GM12878 (cell line): ENCODE results near the gene KCNC1. TPM values are rescaled to one million over a fixed set of nuclear protein-coding genes. Genes with fewer than 3 reads are reported as not detected.

Experiments
- ATAC-seq: fragments of 200-7000 bp; cut with Tn5 transposase; 3 replicates; pipeline ENCODE4 v1.9.1; 2020; ENCODE audit warnings: mild to moderate bottlenecking, moderate library complexity
- BruUV-seq: library from RNA; stranded (reverse); fragments of 400-500 nt; replicated peaks from 2 replicates; lab custom pipeline; 2021; lab: Mats Ljungman, UMichigan
- CTCF ChIA-PET: fragments of 300-600 bp; sonication (Branson Sonifier 250); formaldehyde crosslinking; extraction: SDS; loops from one replicate; lab custom pipeline; 2021; ENCODE audit warnings: inconsistent platforms; lab: Yijun Ruan, JAX
- POLR2A ChIA-PET: fragments of 350-600 bp; formaldehyde crosslinking; extraction: SDS; loops from one replicate; lab custom pipeline; 2021; ENCODE audit warnings: inconsistent platforms; lab: Charles Lee
- RAD21 ChIA-PET: fragments of 300-600 bp; sonication (Branson Sonifier 250); formaldehyde crosslinking; loops from one replicate; lab custom pipeline; 2023; ENCODE audit warnings: antibody characterized with exemption; ENCODE audit not compliant: unreplicated experiment; lab: Charles Lee
- SMC1A ChIA-PET: fragments of 300-600 bp; sonication (Branson Sonifier 250); formaldehyde crosslinking; loops from one replicate; lab custom pipeline; 2023; ENCODE audit not compliant: unreplicated experiment, uncharacterized antibody; lab: Charles Lee
- DNase-seq: peaks from one replicate; pipeline ENCODE4 v3.0.0-alpha.2; 2011; ENCODE audit warnings: low read depth, low spot score
- FAIRE-seq: peaks from 3 replicates; lab custom pipeline; 2011; peaks lifted over from hg19 to GRCh38; lab: Jason Lieb, UNC
- H2AFZ ChIP-seq: 2 replicates; pipeline ENCODE4 v1.6.0; 2011; ENCODE audit warnings: low read depth, low read length, control low read depth; ENCODE audit not compliant: control insufficient read depth
- H3K27ac ChIP-seq: 2 replicates; pipeline ENCODE4 v1.5.1; 2011; ENCODE audit warnings: control low read depth; ENCODE audit not compliant: control insufficient read depth, insufficient read depth
- H3K27me3 ChIP-seq, 2 experiments: replicated peaks in 1 of 2; 2 replicates each; pipeline versions ENCODE4 v1.6.0 to v1.6.1; 2011; ENCODE audit warnings: low read length in 1 of 2; ENCODE audit not compliant: control insufficient read depth in 2 of 2, insufficient read depth in 2 of 2
- H3K36me3 ChIP-seq, 2 experiments: 2 replicates each; pipeline ENCODE4 v1.5.1; 2011; ENCODE audit warnings: low read length in 1 of 2; ENCODE audit not compliant: control insufficient read depth in 2 of 2, insufficient read depth in 2 of 2
- H3K4me1 ChIP-seq: 2 replicates; pipeline ENCODE4 v1.6.1; 2011; ENCODE audit warnings: mild to moderate bottlenecking, low read length, moderate library complexity, mixed read lengths; ENCODE audit not compliant: control insufficient read depth, insufficient read depth
- H3K4me2 ChIP-seq: 2 replicates; pipeline ENCODE4 v1.6.0; 2011; ENCODE audit warnings: control low read depth; ENCODE audit not compliant: control insufficient read depth, insufficient read depth
- H3K4me3 ChIP-seq: fragments of 200-600 bp; sonication (generic); 2 replicates; pipeline ENCODE4 v1.5.1; 2016
- H3K79me2 ChIP-seq: 2 replicates; pipeline ENCODE4 v1.6.0; 2011; ENCODE audit warnings: low read length; ENCODE audit not compliant: control insufficient read depth, insufficient read depth
- H3K9ac ChIP-seq: 2 replicates; pipeline ENCODE4 v1.8.0; 2011; ENCODE audit warnings: low read length, control low read depth, mixed read lengths; ENCODE audit not compliant: control insufficient read depth, insufficient read depth
- H3K9me3 ChIP-seq: replicated peaks from 3 replicates; pipeline ENCODE4 v1.5.1; 2011; ENCODE audit warnings: mild to moderate bottlenecking, low read length; ENCODE audit not compliant: control insufficient read depth, insufficient read depth
- H4K20me1 ChIP-seq: 2 replicates; pipeline ENCODE4 v1.6.0; 2011; ENCODE audit not compliant: control insufficient read depth, insufficient read depth
- BCLAF1 ChIP-seq: fragments of 450-650 bp; IDR thresholded peaks from 2 replicates; pipeline ENCODE4 v1.6.1; 2017; ENCODE audit warnings: antibody characterized with exemption, mild to moderate bottlenecking, moderate library complexity
- HDAC2 ChIP-seq: fragments of 200-600 bp; sonication (generic); IDR thresholded peaks from 2 replicates; pipeline ENCODE4 v1.6.1; 2017
- NR2C2 ChIP-seq: IDR thresholded peaks from 2 replicates; pipeline ENCODE4 v1.6.1; 2011; ENCODE audit warnings: borderline replicate concordance, low read depth; ENCODE audit not compliant: control insufficient read depth, insufficient read length
- POU2F2 ChIP-seq: IDR thresholded peaks from 3 replicates; pipeline ENCODE4 v1.6.1; 2011; ENCODE audit warnings: low read depth, mild to moderate bottlenecking, low read length, borderline replicate concordance
- WGBS: methylation state at CpG from one replicate; pipeline ENCODE4 v1.1.6; 2016; ENCODE audit warnings: low lambda C conversion rate; ENCODE audit not compliant: insufficient replicate concordance, insufficient coverage; ENCODE audit errors: missing lambda C conversion rate; 5-methylcytosine and 5-hydroxymethylcytosine counted together
- in situ Hi-C: fragments of 300-500 bp; cut with MboI; formaldehyde crosslinking; loops from 9 replicates; pipeline ENCODE4 v1.14.3; 2018; ENCODE audit warnings: mixed read lengths
- intact Hi-C: fragments of 100-400 bp; cut with micrococcal nuclease; formaldehyde crosslinking; loops from one replicate; pipeline ENCODE4 v1.14.2; 2022; ENCODE audit not compliant: unreplicated experiment
- polyA plus RNA-seq, 11 experiments: library from polyadenylated mRNA; depleted of rRNA in 4 of 11; unstranded in 6 of 11; stranded (reverse) in 5 of 11; fragments of >200 nt; fragmentation: Nextera tagmentation in 4 of 11; fragmentation: Illumina TruSeq in 1 of 11; extraction: Ambion mirVana in 4 of 11; extraction: Trizol in 1 of 11; gene quantifications; 1 replicate in 1 of 11; 2 replicates in 10 of 11; pipeline versions ENCODE4 v1.2.1 to v1.2.3, GENCODE V29; 2011 to 2016; ENCODE audit warnings: inconsistent platforms in 2 of 11, missing spikeins in 2 of 11, low read depth in 1 of 11
- total RNA-seq, 4 experiments: library from RNA; depleted of rRNA in 3 of 4; stranded (reverse); fragments of >200 nt in 3 of 4; fragmentation: Illumina TruSeq in 1 of 4; extraction: Trizol in 1 of 4; gene quantifications; 2 replicates each; pipeline versions ENCODE4 v1.2.1 to v1.2.3, GENCODE V29; 2013 to 2021

The KCNC1 gene
- total and polyA plus RNA-seq, 10 of the 15 experiments (the other 5 are each of a cell fraction or from before 2014, with no cell fraction given) = 0.27 to 0.34 TPM; not detected in 8

- no peak for TF ChIP-seq POU2F2
These were observed 57.6 kb downstream of the KCNC1 start (continued) for GRCh38 chr11:17792161-17792560.

- H3K4me3 ChIP-seq = no peak overlapping the region
- SMC1A ChIA-PET = no interaction called here
- no peak for DNase-seq
- H3K9ac ChIP-seq = no peak overlapping the region
- no peaks in the 10 kb centered on the region for H3K9me3 ChIP-seq
- H3K27me3 ChIP-seq = no peaks in the 10 kb centered on the region
- BruUV-seq = no TSS peak
- WGBS = 82% methylated on average over 7 of the region's 7 CpGs
- H3K4me1 ChIP-seq = no peaks in the 10 kb centered on the region
- no peaks in the 10 kb centered on the region for H3K79me2 ChIP-seq
- no peak overlapping the region for H2AFZ ChIP-seq
- CTCF ChIA-PET = no interaction called here
- H3K4me2 ChIP-seq = no peak overlapping the region
- in situ Hi-C loops = no loop called here
- ATAC-seq = no peak
- FAIRE-seq = no peak
- TF ChIP-seq BCLAF1 = no peak
- no peak for TF ChIP-seq NR2C2
- TF ChIP-seq HDAC2 = no peak
- no peak overlapping the region for H3K27ac ChIP-seq
- H4K20me1 ChIP-seq = no peaks in the 10 kb centered on the region
- POLR2A ChIA-PET = no interaction called here
- H3K36me3 ChIP-seq = no peaks in the 10 kb centered on the region
- intact Hi-C loops = no loop called here
- RAD21 ChIA-PET = no interaction called here
These were observed 59.1 kb downstream of the KCNC1 start for GRCh38 chr11:17793642-17794170.
